Loucy (cell line): ENCODE data around the gene ECPAS.

ENCODE experiments used
- EZH2phosphoT487 ChIP-seq: fragments of 200-600 bp; IDR thresholded peaks from 2 replicates; pipeline ENCODE4 v1.6.1; 2018; ENCODE audit warnings: antibody characterized with exemption, mild to moderate bottlenecking, moderate library complexity, borderline replicate concordance
- TF ChIP-seq, protein P1 (sequence below): fragments of 200-600 bp; sonication (generic); conservative IDR thresholded peaks from 2 replicates; pipeline ENCODE4 v1.5.1; 2014; ENCODE audit warnings: mild to moderate bottlenecking, antibody characterized with exemption, low read length

DNA sequence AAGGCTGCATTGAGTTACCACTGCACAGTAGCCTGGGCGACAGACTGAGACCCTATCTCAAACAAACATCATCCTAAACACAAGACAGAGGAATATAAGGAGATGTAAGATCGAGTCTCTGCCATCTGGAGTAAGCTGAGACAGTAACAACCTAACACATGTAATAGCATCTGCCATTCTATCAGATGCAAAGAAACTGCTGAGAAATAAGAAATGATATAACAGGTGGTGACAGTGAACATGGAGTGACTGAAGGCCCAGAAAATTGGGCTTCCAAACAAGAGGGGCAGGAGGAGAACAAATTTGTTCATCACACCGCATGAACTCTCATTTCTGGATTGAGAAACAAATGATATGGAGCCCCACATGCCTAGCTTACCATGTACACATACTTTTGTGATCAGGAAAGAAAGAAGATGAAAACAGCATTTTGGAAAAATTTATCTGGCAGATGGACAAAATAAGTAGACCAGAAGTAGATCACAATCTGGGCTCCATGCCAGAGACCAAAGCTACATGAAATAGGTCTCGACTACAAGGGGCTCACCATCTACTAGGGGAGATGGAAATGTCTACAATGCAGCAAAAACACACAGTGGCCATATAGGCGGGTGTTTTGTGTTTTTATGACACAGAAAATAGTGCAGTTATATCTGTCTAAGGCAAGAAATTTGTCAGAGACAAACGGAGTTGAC, 45.5 kb downstream of the ECPAS start:
- TF ChIP-seq, protein P1, sequence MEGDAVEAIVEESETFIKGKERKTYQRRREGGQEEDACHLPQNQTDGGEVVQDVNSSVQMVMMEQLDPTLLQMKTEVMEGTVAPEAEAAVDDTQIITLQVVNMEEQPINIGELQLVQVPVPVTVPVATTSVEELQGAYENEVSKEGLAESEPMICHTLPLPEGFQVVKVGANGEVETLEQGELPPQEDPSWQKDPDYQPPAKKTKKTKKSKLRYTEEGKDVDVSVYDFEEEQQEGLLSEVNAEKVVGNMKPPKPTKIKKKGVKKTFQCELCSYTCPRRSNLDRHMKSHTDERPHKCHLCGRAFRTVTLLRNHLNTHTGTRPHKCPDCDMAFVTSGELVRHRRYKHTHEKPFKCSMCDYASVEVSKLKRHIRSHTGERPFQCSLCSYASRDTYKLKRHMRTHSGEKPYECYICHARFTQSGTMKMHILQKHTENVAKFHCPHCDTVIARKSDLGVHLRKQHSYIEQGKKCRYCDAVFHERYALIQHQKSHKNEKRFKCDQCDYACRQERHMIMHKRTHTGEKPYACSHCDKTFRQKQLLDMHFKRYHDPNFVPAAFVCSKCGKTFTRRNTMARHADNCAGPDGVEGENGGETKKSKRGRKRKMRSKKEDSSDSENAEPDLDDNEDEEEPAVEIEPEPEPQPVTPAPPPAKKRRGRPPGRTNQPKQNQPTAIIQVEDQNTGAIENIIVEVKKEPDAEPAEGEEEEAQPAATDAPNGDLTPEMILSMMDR: no peak
- TF ChIP-seq EZH2phosphoT487: no peak
